Lung microvascular endothelial cell (primary cell): ENCODE data around the gene WNT7B. TPM values are rescaled to one million over a fixed set of nuclear protein-coding genes. Genes with fewer than 3 reads are reported as not detected.

Experiments used
- DNase-seq, 2 donors: peaks; one replicate each; pipeline versions ENCODE4 v3.0.0 to v3.0.0-alpha.2; 2010; ENCODE audit warnings: low read depth in 2 of 2
- total RNA-seq: library from RNA; depleted of rRNA; stranded (reverse); fragments of >200 nt; gene quantifications from 2 replicates; pipeline ENCODE4 v1.2.1, GENCODE V29; 2014

The WNT7B gene
- total RNA-seq, 1 donor from 2014 or later, result not detected

GRCh38 chr22:45889539-45890350 is 87.2 kb downstream of the WNT7B start:
- DNase-seq, result peak in 1 of 2 donors; percentile 49

- no peak for DNase-seq
Observed at GRCh38 chr22:45889093-45889538, 87.8 kb downstream of the WNT7B start.

GRCh38 chr22:45888221-45889092 is 88.5 kb downstream of the WNT7B start:
- DNase-seq, result no peak

- no peak for DNase-seq
Observed at GRCh38 chr22:45887202-45888131, 89.5 kb downstream of the WNT7B start.

GRCh38 chr22:45886540-45886939 is 90.4 kb downstream of the WNT7B start:
- no peak for DNase-seq

GRCh38 chr22:45885941-45886395 is 91.0 kb downstream of the WNT7B start:
- DNase-seq, result peak in 1 of 2 donors; percentile 47

GRCh38 chr22:45885171-45885840 is 91.7 kb downstream of the WNT7B start:
- no peak for DNase-seq

GRCh38 chr22:45884201-45885062 is 92.5 kb downstream of the WNT7B start:
- no peak for DNase-seq

GRCh38 chr22:45883811-45884170 is 93.2 kb downstream of the WNT7B start:
- no peak for DNase-seq

GRCh38 chr22:45882881-45883810 is 93.8 kb downstream of the WNT7B start:
- DNase-seq, result no peak

GRCh38 chr22:45881524-45881875 is 95.5 kb downstream of the WNT7B start:
- no peak for DNase-seq

- DNase-seq, result no peak
Observed at GRCh38 chr22:45880716-45881523, 96.0 kb downstream of the WNT7B start.

GRCh38 chr22:45880091-45880715 is 96.8 kb downstream of the WNT7B start:
- no peak for DNase-seq

- no peak for DNase-seq
Observed at GRCh38 chr22:45879552-45879949, 97.4 kb downstream of the WNT7B start.

- DNase-seq, result no peak
Observed at GRCh38 chr22:45878901-45879551, 97.9 kb downstream of the WNT7B start.

- DNase-seq, result no peak
Observed at GRCh38 chr22:45878051-45878781, 98.7 kb downstream of the WNT7B start.
